Measurements from ENCODE around the gene ZBTB37. TPM values are rescaled to one million over a fixed set of nuclear protein-coding genes. Genes with fewer than 3 reads are reported as not detected.
"Not testable (repeated sequence)": the region's sequence is repeated elsewhere in the genome, so short reads cannot be mapped to it uniquely, and the experiment has no call there.

Gene ZBTB37
- total and polyA plus RNA-seq, 2 of the 4 experiments (the other 2 are of a cell fraction), result 1.0 to 13.1 TPM

GRCh38 chr1:173930541-173930940 is 62.4 kb downstream of the ZBTB37 start:
- H4K5ac ChIP-seq (ENCODE audit: low read depth, low read length); H4K8ac ChIP-seq (ENCODE audit: low read depth in 2 of 2, low read length in 2 of 2); CTCF ChIA-PET; H2AK5ac ChIP-seq (ENCODE audit: low read depth, low read length); H2AFZ ChIP-seq (replicated peaks; ENCODE audit: low read length, poor library complexity); H2AK9ac ChIP-seq (replicated peaks; ENCODE audit: low read depth, low read length, poor library complexity); H2BK5ac ChIP-seq (ENCODE audit: low read depth, low read length, poor library complexity, severe bottlenecking); H3K4me1 ChIP-seq (ENCODE audit: control insufficient read depth, insufficient read depth, low read length); dilution Hi-C loops (cut with HindIII; ENCODE audit: low sequenced_read_pairs, unreplicated experiment); H3K36me3 ChIP-seq (ENCODE audit: control insufficient read depth, insufficient read depth, low read length); H3K4me3 ChIP-seq (ENCODE audit: insufficient read depth, low read depth, low read length); H3K9ac ChIP-seq (ENCODE audit: low read depth, low read length); H4K20me1 ChIP-seq (ENCODE audit: insufficient read depth, low read length); H3K4ac ChIP-seq (ENCODE audit: low read depth, low read length); H2BK15ac ChIP-seq (ENCODE audit: low read depth, low read length); H3K27ac ChIP-seq (ENCODE audit: insufficient read depth, low read length); H3K23ac ChIP-seq (ENCODE audit: low read depth, low read length); H3K27me3 ChIP-seq (ENCODE audit: control insufficient read depth, insufficient read depth, low read length); POLR2A ChIA-PET (ENCODE audit: unreplicated experiment); H3K9me3 ChIP-seq (ENCODE audit: control insufficient read depth, insufficient read depth, low read length); H3K9me1 ChIP-seq (ENCODE audit: insufficient read depth, low read length); ATAC-seq (ENCODE audit: low read depth); H4K91ac ChIP-seq (ENCODE audit: insufficient read depth, low read depth, low read length); H2BK120ac ChIP-seq (ENCODE audit: low read depth, low read length); H3K18ac ChIP-seq (ENCODE audit: low read depth, low read length); H3K79me1 ChIP-seq (ENCODE audit: low read depth in 1 of 2, low read length in 2 of 2); H3K4me2 ChIP-seq (ENCODE audit: low read depth, low read length); H3K56ac ChIP-seq (ENCODE audit: extremely low read depth, insufficient read depth, low read length); DNase-seq; BruUV-seq (replicated peaks); H3K14ac ChIP-seq (replicated peaks; ENCODE audit: low read depth, low read length); H2BK20ac ChIP-seq (ENCODE audit: low read depth, low read length): not testable (repeated sequence)
- in situ Hi-C loops (cut with MboI; ENCODE audit: low sequenced_read_pairs) (loop anchor here (25.0 kb wide), 1 partner anchor 1193 kb away; no protein-coding TSS in a partner anchor), intact Hi-C loops (cut with micrococcal nuclease) (loop anchor here (10.0 kb wide), 2 partner anchors 496 to 1186 kb away; no protein-coding TSS in a partner anchor)
- 100% methylated on average over 2 of the region's 5 CpGs; no CpG with 5 or more reads in 1 of the 2 experiments for WGBS, 2 experiments (ENCODE audit: extremely low coverage in 2 of 2, insufficient read length in 1 of 2)

Measured in IMR-90 (cell line).